Activated B cell treated with CpG ODN at 0.5 μM for 24 hours (primary cell): ENCODE data around the gene WDR59. TPM values are rescaled to one million over a fixed set of nuclear protein-coding genes. Genes with fewer than 3 reads are reported as not detected.

ENCODE experiments used
- ATAC-seq: fragments of 200-7000 bp; cut with Tn5 transposase; one replicate; pipeline ENCODE4 v1.10.0; 2021; ENCODE audit warnings: low read depth, mild to moderate bottlenecking, moderate library complexity
- CTCF ChIA-PET: fragments of 350-600 bp; sonication (Branson Sonifier 250); formaldehyde crosslinking; loops from one replicate; lab custom pipeline; 2021; ENCODE audit warnings: antibody characterized with exemption; lab: Charles Lee
- POLR2A ChIA-PET: fragments of 350-600 bp; sonication (Branson Sonifier 250); formaldehyde crosslinking; loops from one replicate; lab custom pipeline; 2021; ENCODE audit warnings: antibody characterized with exemption; lab: Charles Lee
- DNase-seq: peaks from one replicate; pipeline ENCODE4 v3.0.0; 2022
- H3K27ac Mint-ChIP-seq: one replicate; pipeline ENCODE4 v1.8.0; 2020; ENCODE audit warnings: mixed read lengths
- H3K27me3 Mint-ChIP-seq: one replicate; pipeline ENCODE4 v1.8.0; 2021; ENCODE audit warnings: mixed read lengths
- H3K36me3 Mint-ChIP-seq: one replicate; pipeline ENCODE4 v1.8.0; 2021; ENCODE audit warnings: low read depth, mixed read lengths
- H3K4me1 Mint-ChIP-seq: one replicate; pipeline ENCODE4 v1.8.0; 2021; ENCODE audit warnings: mixed read lengths
- H3K4me3 Mint-ChIP-seq: one replicate; pipeline ENCODE4 v1.8.0; 2020; ENCODE audit warnings: mild to moderate bottlenecking, mixed read lengths
- H3K9me3 Mint-ChIP-seq: one replicate; pipeline ENCODE4 v1.8.0; 2020; ENCODE audit warnings: mixed read lengths
- CTCF ChIP-seq: fragments of 200-600 bp; IDR thresholded peaks from one replicate; pipeline ENCODE4 v1.8.0; 2022; ENCODE audit warnings: antibody characterized with exemption, mild to moderate bottlenecking
- intact Hi-C: fragments of 100-400 bp; cut with micrococcal nuclease; formaldehyde crosslinking; loops from one replicate; pipeline ENCODE4 v1.15.1; 2024
- total RNA-seq: library from RNA; stranded (reverse); gene quantifications from 2 replicates; pipeline ENCODE4 v1.2.3, GENCODE V29; 2022

WDR59 gene
- total RNA-seq, 1 donor from 2014 or later, result 93.3 TPM

- peaks cover 80% of the 10 kb centered on the region for H3K36me3 Mint-ChIP-seq
- ChIA-PET POLR2A (no interaction called here), CTCF (no interaction called here)
- no peak for DNase-seq
- ATAC-seq, result no peak
- no peaks in the 10 kb centered on the region for H3K9me3 Mint-ChIP-seq
- intact Hi-C loops, result no loop called here
- H3K27me3 Mint-ChIP-seq, result no peaks in the 10 kb centered on the region
- TF ChIP-seq CTCF, result no peak
- no peak overlapping the region for H3K27ac Mint-ChIP-seq
- H3K4me1 Mint-ChIP-seq, result no peaks in the 10 kb centered on the region
- no peak overlapping the region for H3K4me3 Mint-ChIP-seq
Measured at GRCh38 chr16:74902161-74902560, 82.8 kb downstream of the WDR59 start.

GRCh38 chr16:74901606-74902005 lies 83.3 kb downstream of the WDR59 start:
- H3K9me3 Mint-ChIP-seq, result no peaks in the 10 kb centered on the region
- no peak for ATAC-seq
- H3K36me3 Mint-ChIP-seq, result peaks cover 79% of the 10 kb centered on the region
- CTCF ChIA-PET, result no interaction called here
- H3K27ac Mint-ChIP-seq, result no peak overlapping the region
- POLR2A ChIA-PET, result no interaction called here
- no peak for TF ChIP-seq CTCF
- no peaks in the 10 kb centered on the region for H3K27me3 Mint-ChIP-seq
- no peaks in the 10 kb centered on the region for H3K4me1 Mint-ChIP-seq
- intact Hi-C loops, result no loop called here
- H3K4me3 Mint-ChIP-seq, result no peak overlapping the region
- DNase-seq, result no peak

- CTCF ChIA-PET, result no interaction called here
- no peak for TF ChIP-seq CTCF
- intact Hi-C loops, result no loop called here
- DNase-seq (no peak), ATAC-seq (no peak)
- Mint-ChIP-seq H3K4me1 (no peaks in the 10 kb centered on the region), H3K4me3 (no peak overlapping the region), H3K27me3 (no peaks in the 10 kb centered on the region), H3K36me3 (peaks cover 81% of the 10 kb centered on the region), H3K27ac (no peak overlapping the region), H3K9me3 (no peaks in the 10 kb centered on the region)
- POLR2A ChIA-PET, result no interaction called here
Measured at GRCh38 chr16:74899816-74900215, 85.1 kb downstream of the WDR59 start.

- Mint-ChIP-seq H3K27me3 (no peaks in the 10 kb centered on the region), H3K4me1 (no peaks in the 10 kb centered on the region), H3K27ac (no peak overlapping the region), H3K4me3 (no peak overlapping the region), H3K36me3 (peaks cover 84% of the 10 kb centered on the region), H3K9me3 (no peaks in the 10 kb centered on the region)
- no peak for ATAC-seq
- no peak for DNase-seq
- ChIA-PET CTCF (no interaction called here), POLR2A (no interaction called here)
- no peak for TF ChIP-seq CTCF
- intact Hi-C loops, result no loop called here
Measured at GRCh38 chr16:74898659-74899058, 86.3 kb downstream of the WDR59 start.

- no peak overlapping the region for H3K27ac Mint-ChIP-seq
- ChIA-PET POLR2A (no interaction called here), CTCF (no interaction called here)
- peaks cover 89% of the 10 kb centered on the region for H3K36me3 Mint-ChIP-seq
- H3K4me3 Mint-ChIP-seq, result no peak overlapping the region
- no peak for ATAC-seq
- H3K9me3 Mint-ChIP-seq, result no peaks in the 10 kb centered on the region
- intact Hi-C loops, result no loop called here
- TF ChIP-seq CTCF, result no peak
- no peaks in the 10 kb centered on the region for H3K27me3 Mint-ChIP-seq
- H3K4me1 Mint-ChIP-seq, result no peaks in the 10 kb centered on the region
- DNase-seq, result no peak
Measured at GRCh38 chr16:74896389-74897370, 88.2 kb downstream of the WDR59 start.
